Thyroid gland (tissue), 4 donors: Measurements from ENCODE around the gene MS4A3.

Source experiments
- CTCF ChIP-seq, 6 experiments: fragments of 200-600 bp in 3 of 6; fragments of 450-650 bp in 3 of 6; sonication (generic) in 3 of 6; IDR thresholded peaks; one replicate each; pipeline ENCODE4 v1.5.1; 2016 to 2019; ENCODE audit warnings: antibody characterized with exemption in 6 of 6, mild to moderate bottlenecking in 2 of 6, inconsistent platforms in 1 of 6, moderate library complexity in 1 of 6
- POLR2A ChIP-seq, 2 donors: fragments of 450-650 bp; IDR thresholded peaks; one replicate each; pipeline ENCODE4 v1.6.1; 2017; ENCODE audit warnings: antibody characterized with exemption in 2 of 2, mild to moderate bottlenecking in 2 of 2, moderate library complexity in 1 of 2

- TF ChIP-seq CTCF (IDR thresholded peaks at IDR 0.05): no peak
- TF ChIP-seq POLR2A (IDR thresholded peaks at IDR 0.05): no peak
Observed at GRCh38 chr11:60087239-60087638, 30.8 kb downstream of the MS4A3 start.
